HG03039 (cell line): Measurements from ENCODE around the gene KRT7.
"Not testable (repeated sequence)": the region's sequence is repeated elsewhere in the genome, so short reads cannot be mapped to it uniquely, and the experiment has no call there.

Experiments used
- ATAC-seq: cut with Tn5 transposase; IDR thresholded peaks from one replicate; pipeline ENCODE4 v1.9.1; 2021; ENCODE audit warnings: mild to moderate bottlenecking, moderate library complexity; ENCODE audit not compliant: unreplicated experiment

KRT7 gene

DNA sequence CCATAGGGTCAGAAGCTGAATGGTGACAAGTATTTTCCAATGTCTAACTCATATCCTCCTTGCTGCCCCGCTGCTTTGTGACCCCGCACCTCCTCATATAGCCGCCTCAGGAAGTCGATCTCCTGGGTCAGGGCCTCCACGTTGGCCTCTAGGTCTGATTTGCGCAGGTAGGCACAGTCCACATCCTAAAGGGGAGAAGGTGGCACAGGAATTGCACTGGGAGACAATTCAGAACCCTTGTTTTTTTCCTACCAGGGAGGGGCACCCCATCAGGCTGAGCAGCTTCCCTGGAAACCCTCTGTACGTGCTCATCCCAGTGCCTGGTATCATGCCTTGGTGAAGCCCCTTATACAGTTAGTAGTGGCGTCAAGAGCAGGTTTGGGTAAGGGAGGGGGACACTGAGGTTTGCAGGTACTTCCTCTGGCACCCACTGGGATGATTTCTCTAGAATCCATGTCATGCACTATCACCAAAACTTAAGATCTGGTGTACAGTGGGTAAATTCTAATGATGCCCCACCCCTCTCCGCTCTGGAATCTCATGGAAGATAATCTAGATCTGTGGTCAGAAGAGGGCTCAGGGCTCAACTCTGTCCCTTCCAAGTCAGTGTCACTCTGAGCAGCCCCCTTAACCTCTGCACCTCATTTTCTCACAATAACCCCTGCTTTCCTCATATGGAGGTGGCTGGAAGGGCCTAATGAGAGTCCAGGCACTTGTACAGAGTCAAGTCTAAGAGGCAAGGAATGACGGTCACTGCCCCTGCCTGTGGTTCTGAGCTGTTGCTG lies 21.3 kb downstream of the KRT7 start:
- ATAC-seq: no peak

- no peak for ATAC-seq
Measured at GRCh38 chr12:52254965-52255751, 22.1 kb downstream of the KRT7 start.

DNA sequence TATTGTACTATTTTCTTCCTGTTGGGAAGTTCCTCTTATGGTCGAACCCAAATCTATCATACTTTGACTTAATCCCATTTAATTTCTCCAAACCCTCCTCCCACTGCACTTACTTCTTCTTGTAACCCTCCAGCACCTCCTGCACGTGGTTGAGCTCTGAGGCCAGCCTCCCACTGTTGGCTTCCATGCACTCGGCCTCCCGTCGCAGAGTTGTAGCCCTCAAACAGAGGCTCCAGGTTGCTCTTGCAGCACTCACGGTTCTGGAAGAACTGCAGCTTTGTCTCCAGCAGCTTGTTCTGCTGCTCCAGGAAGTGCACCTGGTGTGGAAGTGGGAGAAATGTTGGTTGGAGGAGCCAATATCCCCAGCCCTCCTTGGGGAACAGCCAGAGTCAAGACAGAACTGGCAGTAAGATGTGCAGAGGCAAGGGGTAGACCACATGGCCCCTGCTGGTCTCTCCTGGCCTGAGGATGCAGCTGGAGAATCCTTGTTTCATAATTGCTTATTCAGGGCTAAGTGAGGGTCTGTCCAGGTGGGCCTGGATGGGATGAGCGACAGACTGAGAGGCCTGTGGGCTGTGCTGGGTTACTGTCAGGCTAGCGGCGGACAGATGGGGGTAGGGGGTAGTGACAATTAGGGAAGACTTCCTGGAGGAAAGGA lies 23.0 kb downstream of the KRT7 start:
- ATAC-seq: no peak

GRCh38 chr12:52256584-52256935 lies 23.5 kb downstream of the KRT7 start:
- ATAC-seq: no peak

GRCh38 chr12:52257074-52257551 lies 24.1 kb downstream of the KRT7 start:
- no peak for ATAC-seq

GRCh38 chr12:52257922-52258321 lies 24.9 kb downstream of the KRT7 start:
- ATAC-seq: not testable (repeated sequence)

DNA sequence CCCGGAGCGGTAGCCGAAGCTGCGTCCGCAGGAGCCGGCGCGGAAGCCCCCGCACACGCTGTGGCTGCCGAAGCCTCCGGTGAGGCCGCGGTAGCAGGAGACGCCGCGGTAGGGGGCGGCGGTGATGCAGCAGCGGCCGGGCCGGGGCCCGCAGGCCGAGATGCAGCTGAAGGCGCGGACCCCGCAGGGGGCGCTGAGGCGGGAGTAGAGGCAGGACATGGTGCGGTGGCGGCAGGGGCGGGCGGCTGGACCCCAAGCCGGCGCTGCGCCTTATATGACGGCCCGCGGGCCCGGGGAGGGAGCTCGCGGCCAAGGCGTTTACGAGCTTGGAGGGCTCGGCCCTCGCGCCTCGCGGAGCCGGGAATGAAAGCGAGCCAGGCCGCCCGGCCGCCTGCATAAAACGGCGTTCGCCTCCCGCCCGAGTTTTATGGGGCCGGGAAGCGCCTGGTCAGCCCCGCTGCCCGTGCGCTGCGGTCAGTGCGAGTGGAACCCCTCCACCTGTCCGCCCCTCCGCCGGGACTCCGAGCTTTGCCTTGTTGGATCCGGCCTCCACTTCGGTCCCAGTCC lies 25.4 kb downstream of the KRT7 start:
- ATAC-seq: no peak

GRCh38 chr12:52259657-52260243 lies 26.7 kb downstream of the KRT7 start:
- ATAC-seq: no peak

GRCh38 chr12:52260361-52261207 lies 27.5 kb downstream of the KRT7 start:
- no peak for ATAC-seq

DNA sequence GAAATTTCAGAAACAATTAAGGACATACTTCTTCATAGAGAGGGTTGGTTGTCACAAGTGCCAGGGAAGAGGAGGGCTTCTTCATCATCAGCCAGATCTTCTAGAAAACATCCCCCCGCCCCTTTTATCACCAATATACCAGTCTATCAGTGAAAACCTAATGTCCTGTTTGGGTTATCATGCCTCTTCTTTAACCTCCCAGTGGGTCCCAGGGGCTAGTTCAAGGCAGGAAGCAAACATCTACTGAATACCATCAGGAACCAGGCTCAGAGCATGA lies 28.1 kb downstream of the KRT7 start:
- ATAC-seq: no peak

DNA sequence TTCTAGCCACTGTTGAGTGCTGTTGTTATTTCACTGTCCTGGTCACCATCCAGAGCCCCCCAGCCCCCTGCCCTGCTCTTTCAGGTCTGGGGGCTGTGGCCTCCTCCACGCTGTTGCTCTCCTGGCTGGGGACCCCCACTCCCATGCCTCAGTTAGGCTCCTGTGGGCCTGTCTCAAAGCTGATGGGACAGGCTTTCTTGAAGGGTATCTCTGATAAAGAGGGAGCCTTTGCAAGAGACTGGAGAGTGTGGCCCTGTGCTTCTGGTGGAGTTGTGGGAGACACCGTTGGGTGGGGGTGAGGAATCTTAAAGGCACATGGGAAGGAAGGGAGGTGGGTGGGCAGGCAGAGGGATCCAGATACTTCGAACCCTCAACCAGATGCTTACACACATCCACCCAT lies 29.2 kb downstream of the KRT7 start:
- no peak for ATAC-seq

GRCh38 chr12:52263761-52264434 lies 30.9 kb downstream of the KRT7 start:
- no peak for ATAC-seq

- no peak for ATAC-seq
Measured at GRCh38 chr12:52264435-52264825, 31.4 kb downstream of the KRT7 start.

DNA sequence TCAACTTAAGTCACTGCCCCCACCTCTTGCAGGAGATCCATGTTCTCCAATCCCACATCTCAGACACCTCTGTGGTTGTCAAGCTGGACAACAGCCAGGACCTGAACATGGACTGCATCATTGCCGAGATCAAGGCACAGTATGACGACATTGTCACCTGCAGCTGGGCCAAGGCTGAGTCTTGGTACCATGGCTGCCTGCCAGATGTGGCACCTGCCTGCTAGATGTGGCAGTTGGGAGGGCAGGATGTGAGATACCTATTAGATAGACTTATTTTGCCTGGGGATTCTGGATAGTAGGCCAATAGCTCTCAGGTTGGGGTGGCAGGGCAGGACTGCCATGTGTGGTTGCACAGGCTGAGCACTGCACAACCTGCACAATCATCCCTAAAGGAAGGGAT lies 33.5 kb downstream of the KRT7 start:
- ATAC-seq: no peak

DNA sequence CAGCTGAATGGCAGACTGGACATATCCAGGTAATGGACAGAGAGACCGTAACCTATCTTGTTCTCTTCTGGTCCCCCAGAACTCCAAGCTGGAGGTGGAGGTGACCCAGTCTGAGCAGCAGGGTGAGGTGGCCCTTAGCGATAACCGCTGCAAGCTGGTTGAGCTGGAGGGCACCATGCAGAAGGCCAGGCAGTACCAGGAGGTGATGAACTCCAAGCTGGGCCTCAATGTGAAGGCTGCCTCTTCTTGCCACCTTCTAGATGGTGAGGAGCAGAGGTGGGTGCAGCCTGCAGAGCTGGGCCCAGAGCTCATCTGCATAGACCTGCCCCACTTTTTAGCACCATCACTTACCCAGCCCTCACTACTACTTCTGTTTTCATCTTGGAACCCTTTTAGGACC lies 34.2 kb downstream of the KRT7 start:
- ATAC-seq: no peak

- ATAC-seq: no peak
Measured at GRCh38 chr12:52267699-52268098, 34.7 kb downstream of the KRT7 start.

GRCh38 chr12:52268212-52268611 lies 35.2 kb downstream of the KRT7 start:
- ATAC-seq: no peak

DNA sequence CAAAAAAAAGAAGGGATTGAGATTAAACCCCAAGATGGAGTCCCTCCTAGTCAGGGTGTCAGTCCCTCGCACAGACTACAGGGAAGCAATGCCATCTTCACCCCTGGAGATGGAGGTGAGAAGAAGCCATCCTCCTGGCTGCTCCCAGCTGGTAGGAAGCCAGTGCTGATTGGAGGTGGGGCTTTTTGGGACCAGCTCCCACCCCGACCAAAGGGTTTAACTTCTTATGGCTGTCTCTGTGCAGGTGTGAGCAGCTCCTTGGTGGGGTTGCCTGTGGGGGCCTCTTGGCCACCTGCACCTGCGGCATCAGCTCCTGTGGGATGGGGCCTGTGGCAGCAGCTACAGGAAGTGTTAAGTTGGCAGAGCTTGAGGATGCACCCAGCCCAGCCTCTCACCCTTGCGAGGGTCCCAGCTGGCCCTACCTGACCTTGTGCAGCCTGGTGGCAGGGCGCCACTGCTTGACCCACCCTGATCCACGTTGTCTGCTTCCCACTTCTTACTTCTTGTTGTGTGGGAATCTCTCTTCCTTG lies 37.6 kb downstream of the KRT7 start:
- ATAC-seq: no peak

DNA sequence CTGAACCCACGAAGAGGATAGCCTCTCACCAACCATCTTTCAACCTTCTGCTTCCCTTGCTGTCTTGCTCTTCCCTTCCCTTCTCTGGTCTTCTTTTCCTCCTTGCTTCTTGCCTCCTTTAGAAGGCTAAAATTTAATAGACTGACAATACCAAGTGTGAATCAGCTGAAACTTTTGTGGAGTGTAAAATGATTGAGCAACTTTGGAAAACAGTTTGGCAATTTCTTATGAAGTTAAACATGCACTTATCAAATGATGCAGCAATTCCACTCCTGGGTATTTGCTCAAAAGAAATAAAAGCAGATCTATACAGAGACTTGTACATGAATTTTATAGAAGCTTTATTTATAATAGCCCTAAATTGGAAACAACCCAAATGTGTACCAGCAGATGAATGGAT lies 38.1 kb downstream of the KRT7 start:
- ATAC-seq: no peak
